OCI-LY1 (cell line): ENCODE measurements around the gene HTR3B.

ENCODE experiments used
- H2AFZ ChIP-seq: fragments of 200-600 bp; sonication (generic), shearing (Covaris generic); 2 replicates; pipeline ENCODE4 v1.6.0; 2014; ENCODE audit warnings: antibody characterized with exemption, mild to moderate bottlenecking, low read length
- H3F3A ChIP-seq: fragments of 200-600 bp; sonication (generic), shearing (Covaris generic); 2 replicates; pipeline ENCODE4 v1.6.0; 2014; ENCODE audit warnings: mild to moderate bottlenecking, antibody characterized with exemption, low read length, moderate library complexity; ENCODE audit not compliant: insufficient read depth
- H3K27ac ChIP-seq: fragments of 200-600 bp; sonication (generic); 2 replicates; pipeline ENCODE4 v1.5.1; 2014; ENCODE audit warnings: low read length, mixed run types, mild to moderate bottlenecking, low read depth; ENCODE audit not compliant: poor library complexity, severe bottlenecking
- H3K27me3 ChIP-seq: fragments of 200-600 bp; sonication (generic); 2 replicates; pipeline ENCODE4 v1.6.0; 2014; ENCODE audit warnings: antibody characterized with exemption, mild to moderate bottlenecking, low read length, moderate library complexity; ENCODE audit not compliant: insufficient read depth
- H3K36me3 ChIP-seq: fragments of 200-600 bp; sonication (generic); 2 replicates; pipeline ENCODE4 v1.6.1; 2014; ENCODE audit warnings: mild to moderate bottlenecking, antibody characterized with exemption, low read length, moderate library complexity, mixed read lengths; ENCODE audit not compliant: insufficient read depth
- H3K4me1 ChIP-seq: fragments of 200-600 bp; sonication (generic); 2 replicates; pipeline ENCODE4 v1.5.1; 2014; ENCODE audit warnings: mild to moderate bottlenecking, low read length, moderate library complexity; ENCODE audit not compliant: insufficient read depth, severe bottlenecking
- H3K4me2 ChIP-seq: fragments of 200-600 bp; sonication (generic), shearing (Covaris generic); 2 replicates; pipeline ENCODE4 v1.6.1; 2014; ENCODE audit warnings: low read length
- H3K4me3 ChIP-seq: fragments of 200-600 bp; sonication (generic); 2 replicates; pipeline ENCODE4 v1.5.1; 2014; ENCODE audit warnings: low read length, low read depth, mild to moderate bottlenecking, mixed read lengths; ENCODE audit not compliant: poor library complexity, severe bottlenecking
- H3K79me2 ChIP-seq: fragments of 200-600 bp; shearing (Covaris generic); 2 replicates; pipeline ENCODE4 v1.6.1; 2016; ENCODE audit warnings: mixed run types, low read length, mixed read lengths; ENCODE audit not compliant: insufficient read depth
- H3K9ac ChIP-seq: fragments of 200-600 bp; sonication (generic), shearing (Covaris generic); 2 replicates; pipeline ENCODE4 v1.6.1; 2014; ENCODE audit warnings: mild to moderate bottlenecking, low read length, mixed read lengths
- H3K9me2 ChIP-seq: fragments of 200-600 bp; sonication (generic), shearing (Covaris generic); 2 replicates; pipeline ENCODE4 v1.6.1; 2014; ENCODE audit warnings: low read depth, mild to moderate bottlenecking, low read length, mixed read lengths
- H3K9me3 ChIP-seq: fragments of 200-600 bp; shearing (Covaris generic); 2 replicates; pipeline ENCODE4 v1.6.1; 2014; ENCODE audit warnings: low read length, mixed read lengths
- H4K20me1 ChIP-seq: fragments of 200-600 bp; sonication (generic), shearing (Covaris generic); 2 replicates; pipeline ENCODE4 v1.6.0; 2016; ENCODE audit warnings: mild to moderate bottlenecking, low read length; ENCODE audit not compliant: insufficient read depth
- CTCF ChIP-seq: fragments of 200-600 bp; sonication (generic), shearing (Covaris generic); IDR thresholded peaks from 2 replicates; pipeline ENCODE4 v1.5.1; 2017; ENCODE audit warnings: mild to moderate bottlenecking, antibody characterized with exemption, low read length, moderate library complexity, mixed read lengths
- EZH2 ChIP-seq: fragments of 200-600 bp; sonication (generic), shearing (Covaris generic); IDR thresholded peaks from 2 replicates; pipeline ENCODE4 v1.8.0; 2017; ENCODE audit warnings: borderline replicate concordance, mixed run types, mild to moderate bottlenecking, antibody characterized with exemption, low read length, moderate library complexity, mixed read lengths

HTR3B gene

GRCh38 chr11:113982306-113982705 is 77.7 kb downstream of the HTR3B start:
- no peak overlapping the region for H2AFZ ChIP-seq
- H4K20me1 ChIP-seq, result no peaks in the 10 kb centered on the region
- no peaks in the 10 kb centered on the region for H3K36me3 ChIP-seq
- no peaks in the 10 kb centered on the region for H3K9me2 ChIP-seq
- no peaks in the 10 kb centered on the region for H3K4me1 ChIP-seq
- no peaks in the 10 kb centered on the region for H3K79me2 ChIP-seq
- H3K4me3 ChIP-seq, result no peak overlapping the region
- no peak overlapping the region for H3K4me2 ChIP-seq
- H3K9ac ChIP-seq, result no peak overlapping the region
- H3F3A ChIP-seq, result no peaks in the 10 kb centered on the region
- H3K27me3 ChIP-seq, result no peaks in the 10 kb centered on the region
- H3K9me3 ChIP-seq, result no peaks in the 10 kb centered on the region
- no peak for TF ChIP-seq CTCF
- TF ChIP-seq EZH2, result no peak
- H3K27ac ChIP-seq, result no peak overlapping the region

GRCh38 chr11:113984781-113985180 is 80.2 kb downstream of the HTR3B start:
- Histone ChIP-seq H4K20me1 (no peaks in the 10 kb centered on the region), H3F3A (no peaks in the 10 kb centered on the region), H3K36me3 (no peaks in the 10 kb centered on the region), H3K79me2 (no peaks in the 10 kb centered on the region), H3K27ac (no peak overlapping the region), H3K9me3 (no peaks in the 10 kb centered on the region), H3K9ac (no peak overlapping the region), H3K4me1 (no peaks in the 10 kb centered on the region), H3K4me3 (no peak overlapping the region), H3K27me3 (no peaks in the 10 kb centered on the region), H2AFZ (no peak overlapping the region), H3K4me2 (no peak overlapping the region), H3K9me2 (no peaks in the 10 kb centered on the region)
- TF ChIP-seq CTCF (no peak), EZH2 (no peak)

GRCh38 chr11:113985906-113986305 is 81.3 kb downstream of the HTR3B start:
- no peaks in the 10 kb centered on the region for H3K4me1 ChIP-seq
- H3F3A ChIP-seq, result no peaks in the 10 kb centered on the region
- H3K9ac ChIP-seq, result no peak overlapping the region
- H3K9me3 ChIP-seq, result no peaks in the 10 kb centered on the region
- H3K79me2 ChIP-seq, result no peaks in the 10 kb centered on the region
- no peak overlapping the region for H3K4me2 ChIP-seq
- no peak overlapping the region for H3K27ac ChIP-seq
- no peak for TF ChIP-seq CTCF
- no peak for TF ChIP-seq EZH2
- H3K27me3 ChIP-seq, result no peaks in the 10 kb centered on the region
- H3K36me3 ChIP-seq, result no peaks in the 10 kb centered on the region
- H2AFZ ChIP-seq, result no peak overlapping the region
- no peaks in the 10 kb centered on the region for H3K9me2 ChIP-seq
- H3K4me3 ChIP-seq, result no peak overlapping the region
- H4K20me1 ChIP-seq, result no peaks in the 10 kb centered on the region
